MM.1S (cell line): ENCODE measurements around the gene SEMA6A.

Experiments used
- DNase-seq: peaks from one replicate; pipeline ENCODE4 v3.0.0-alpha.2; 2015
- H2AFZ ChIP-seq: fragments of 300-600 bp; sonication (generic); 2 replicates; pipeline ENCODE4 v1.6.0; 2016; ENCODE audit warnings: antibody characterized with exemption, low read length
- H3F3A ChIP-seq: fragments of 300-600 bp; sonication (generic); 2 replicates; pipeline ENCODE4 v1.6.1; 2016; ENCODE audit warnings: mild to moderate bottlenecking, antibody characterized with exemption, low read length, moderate library complexity, mixed read lengths; ENCODE audit not compliant: insufficient read depth
- H3K27ac ChIP-seq: fragments of 300-600 bp; sonication (generic); 2 replicates; pipeline ENCODE4 v1.5.1; 2016; ENCODE audit warnings: mild to moderate bottlenecking, low read length
- H3K27me3 ChIP-seq: fragments of 300-600 bp; sonication (generic); replicated peaks from 2 replicates; pipeline ENCODE4 v1.6.0; 2016; ENCODE audit warnings: low read length; ENCODE audit not compliant: insufficient read depth
- H3K36me3 ChIP-seq: fragments of 300-600 bp; sonication (generic); replicated peaks from 2 replicates; pipeline ENCODE4 v1.6.1; 2016; ENCODE audit warnings: mild to moderate bottlenecking, low read length, mixed read lengths; ENCODE audit not compliant: insufficient read depth
- H3K4me1 ChIP-seq: fragments of 300-600 bp; sonication (generic); 2 replicates; pipeline ENCODE4 v1.6.1; 2016; ENCODE audit warnings: low read length, mixed read lengths
- H3K4me2 ChIP-seq: fragments of 300-600 bp; sonication (generic); 2 replicates; pipeline ENCODE4 v1.6.0; 2016; ENCODE audit warnings: low read depth, low read length
- H3K4me3 ChIP-seq: fragments of 300-600 bp; sonication (generic); 2 replicates; pipeline ENCODE4 v1.5.1; 2016; ENCODE audit warnings: low read length, mixed read lengths
- H3K79me2 ChIP-seq: fragments of 300-600 bp; sonication (generic); 2 replicates; pipeline ENCODE4 v1.6.1; 2016; ENCODE audit warnings: mixed run types, low read length, mixed read lengths
- H3K9ac ChIP-seq: fragments of 300-600 bp; sonication (generic); 2 replicates; pipeline ENCODE4 v1.6.1; 2016; ENCODE audit warnings: low read length, mixed read lengths
- H3K9me2 ChIP-seq: fragments of 300-600 bp; sonication (generic); replicated peaks from 2 replicates; pipeline ENCODE4 v1.6.1; 2016; ENCODE audit warnings: mild to moderate bottlenecking, low read length, mixed read lengths; ENCODE audit not compliant: insufficient read depth
- H3K9me3 ChIP-seq: fragments of 300-600 bp; sonication (generic); replicated peaks from 2 replicates; pipeline ENCODE4 v1.6.1; 2016; ENCODE audit warnings: mild to moderate bottlenecking, low read length, mixed read lengths; ENCODE audit not compliant: insufficient read depth
- H4K20me1 ChIP-seq: fragments of 300-600 bp; sonication (generic); 2 replicates; pipeline ENCODE4 v1.6.1; 2016; ENCODE audit warnings: mild to moderate bottlenecking, low read length, moderate library complexity, mixed read lengths; ENCODE audit not compliant: insufficient read depth
- EZH2 ChIP-seq: fragments of 300-600 bp; sonication (generic); optimal IDR thresholded peaks from 2 replicates; pipeline ENCODE3; 2017; ENCODE audit warnings: low read depth, mild to moderate bottlenecking, antibody characterized with exemption, low read length, mixed read lengths
- EZH2phosphoT487 ChIP-seq: fragments of 300-600 bp; sonication (generic); IDR thresholded peaks from 2 replicates; pipeline ENCODE4 v1.6.1; 2018; ENCODE audit warnings: antibody characterized with exemption, low read length
- TF ChIP-seq, protein P1 (sequence below): fragments of 300-600 bp; sonication (generic); IDR thresholded peaks from 2 replicates; pipeline ENCODE4 v1.5.1; 2016; ENCODE audit warnings: antibody characterized with exemption, low read length, mixed read lengths

The SEMA6A gene

DNA sequence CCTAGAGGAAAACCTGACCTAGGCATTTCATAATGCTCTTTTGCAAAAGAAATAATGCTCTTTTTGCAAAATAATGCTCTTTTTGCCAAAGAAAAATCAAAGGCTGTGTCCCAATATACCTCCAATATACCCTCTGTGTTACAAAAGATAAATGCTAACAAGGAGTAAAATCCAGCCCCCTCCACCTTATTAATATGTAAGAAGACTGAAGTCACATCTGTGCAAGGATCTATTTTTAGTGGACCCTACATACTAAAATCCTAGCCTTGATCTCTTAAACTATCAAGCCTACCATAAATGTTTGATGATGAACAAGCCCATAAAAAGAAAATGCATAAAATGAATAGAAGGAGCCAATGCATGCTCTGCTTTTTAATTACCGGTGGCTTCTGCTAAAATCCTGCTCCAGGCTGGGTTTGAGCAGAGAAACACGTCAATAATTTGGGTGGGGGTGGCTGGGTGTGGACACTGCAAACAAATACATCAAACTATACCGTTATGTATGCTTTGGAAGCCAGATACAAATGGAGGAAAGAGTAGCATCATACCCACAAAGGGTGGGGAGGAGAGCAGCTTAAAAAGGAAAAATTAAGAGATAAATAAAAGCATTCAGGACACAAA is 131.6 kb downstream of the SEMA6A start:
- H3K27ac ChIP-seq = no peak overlapping the region
- no peaks in the 10 kb centered on the region for H3K9me3 ChIP-seq
- no peak overlapping the region for H2AFZ ChIP-seq
- no peak overlapping the region for H3K4me3 ChIP-seq
- H3K79me2 ChIP-seq = no peaks in the 10 kb centered on the region
- no peak for DNase-seq
- no peak overlapping the region for H3K9ac ChIP-seq
- no peaks in the 10 kb centered on the region for H3K36me3 ChIP-seq
- no peaks in the 10 kb centered on the region for H4K20me1 ChIP-seq
- no peaks in the 10 kb centered on the region for H3F3A ChIP-seq
- TF ChIP-seq EZH2phosphoT487 (no peak), EZH2 (no peak)
- TF ChIP-seq, protein P1, sequence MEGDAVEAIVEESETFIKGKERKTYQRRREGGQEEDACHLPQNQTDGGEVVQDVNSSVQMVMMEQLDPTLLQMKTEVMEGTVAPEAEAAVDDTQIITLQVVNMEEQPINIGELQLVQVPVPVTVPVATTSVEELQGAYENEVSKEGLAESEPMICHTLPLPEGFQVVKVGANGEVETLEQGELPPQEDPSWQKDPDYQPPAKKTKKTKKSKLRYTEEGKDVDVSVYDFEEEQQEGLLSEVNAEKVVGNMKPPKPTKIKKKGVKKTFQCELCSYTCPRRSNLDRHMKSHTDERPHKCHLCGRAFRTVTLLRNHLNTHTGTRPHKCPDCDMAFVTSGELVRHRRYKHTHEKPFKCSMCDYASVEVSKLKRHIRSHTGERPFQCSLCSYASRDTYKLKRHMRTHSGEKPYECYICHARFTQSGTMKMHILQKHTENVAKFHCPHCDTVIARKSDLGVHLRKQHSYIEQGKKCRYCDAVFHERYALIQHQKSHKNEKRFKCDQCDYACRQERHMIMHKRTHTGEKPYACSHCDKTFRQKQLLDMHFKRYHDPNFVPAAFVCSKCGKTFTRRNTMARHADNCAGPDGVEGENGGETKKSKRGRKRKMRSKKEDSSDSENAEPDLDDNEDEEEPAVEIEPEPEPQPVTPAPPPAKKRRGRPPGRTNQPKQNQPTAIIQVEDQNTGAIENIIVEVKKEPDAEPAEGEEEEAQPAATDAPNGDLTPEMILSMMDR = no peak
- H3K4me2 ChIP-seq = no peak overlapping the region
- no peaks in the 10 kb centered on the region for H3K4me1 ChIP-seq
- H3K27me3 ChIP-seq = no peaks in the 10 kb centered on the region
- no peaks in the 10 kb centered on the region for H3K9me2 ChIP-seq

DNA sequence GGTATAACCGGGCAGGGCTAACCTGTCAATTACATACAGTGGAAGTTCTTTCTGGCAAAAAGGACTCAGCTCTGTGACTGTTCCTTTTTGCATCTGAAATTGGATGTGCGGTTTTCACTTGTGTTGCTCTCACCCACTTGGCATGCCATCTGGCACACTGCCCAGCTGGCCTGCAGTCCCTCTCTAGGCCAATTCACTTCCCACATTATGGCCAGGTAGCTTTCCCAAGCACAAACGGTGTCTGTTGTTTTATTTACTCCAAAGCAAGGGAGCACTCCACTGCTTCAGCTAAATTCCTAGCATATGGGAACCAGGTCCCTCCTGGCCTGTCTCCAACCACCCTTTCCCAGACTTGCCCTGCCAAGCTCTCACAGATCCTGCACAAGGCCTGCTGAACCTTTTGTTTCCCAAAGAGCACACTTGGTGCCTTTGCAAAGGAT is 132.5 kb downstream of the SEMA6A start:
- DNase-seq = no peak
- H3K9ac ChIP-seq = no peak overlapping the region
- no peaks in the 10 kb centered on the region for H3K4me1 ChIP-seq
- H3F3A ChIP-seq = no peaks in the 10 kb centered on the region
- no peak overlapping the region for H3K4me2 ChIP-seq
- no peaks in the 10 kb centered on the region for H3K9me3 ChIP-seq
- H3K9me2 ChIP-seq = no peaks in the 10 kb centered on the region
- H3K79me2 ChIP-seq = no peaks in the 10 kb centered on the region
- no peak overlapping the region for H3K27ac ChIP-seq
- H3K36me3 ChIP-seq = no peaks in the 10 kb centered on the region
- no peak overlapping the region for H2AFZ ChIP-seq
- H3K4me3 ChIP-seq = no peak overlapping the region
- H4K20me1 ChIP-seq = no peaks in the 10 kb centered on the region
- H3K27me3 ChIP-seq = no peaks in the 10 kb centered on the region
- TF ChIP-seq, protein P1 = no peak
- TF ChIP-seq EZH2phosphoT487 (no peak), EZH2 (no peak)

DNA sequence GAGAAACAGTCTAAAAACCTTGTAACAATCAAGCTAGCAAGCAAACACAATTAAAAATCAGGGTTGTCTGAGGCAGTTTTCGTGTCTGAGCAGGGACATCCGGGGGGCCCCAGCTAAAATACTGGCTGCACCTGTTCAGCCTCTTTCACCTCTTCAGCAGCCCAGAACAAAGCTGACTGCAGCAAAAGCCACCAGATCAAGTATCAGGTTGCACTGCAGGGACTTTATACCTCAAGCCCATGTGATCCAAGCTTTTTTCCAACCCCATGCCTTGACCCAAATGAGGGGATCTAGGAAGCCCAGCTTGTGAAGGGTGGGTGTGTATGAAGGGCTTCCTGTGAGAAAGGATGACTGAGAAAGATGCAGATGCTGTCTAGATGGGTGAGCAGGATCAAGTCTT is 133.4 kb downstream of the SEMA6A start:
- Histone ChIP-seq H2AFZ (no peak overlapping the region), H3K27ac (no peak overlapping the region), H3K4me2 (no peak overlapping the region), H3K9me3 (no peaks in the 10 kb centered on the region), H4K20me1 (no peaks in the 10 kb centered on the region), H3K79me2 (no peaks in the 10 kb centered on the region), H3K4me3 (no peak overlapping the region), H3K9ac (no peak overlapping the region), H3K36me3 (no peaks in the 10 kb centered on the region), H3K4me1 (no peaks in the 10 kb centered on the region), H3K27me3 (no peaks in the 10 kb centered on the region), H3K9me2 (no peaks in the 10 kb centered on the region), H3F3A (no peaks in the 10 kb centered on the region)
- no peak for TF ChIP-seq EZH2phosphoT487
- TF ChIP-seq, protein P1 = no peak
- no peak for TF ChIP-seq EZH2
- peak; percentile 26 for DNase-seq
